CD4-positive, alpha-beta T cell (primary cell): ENCODE data around the gene ROCK2. TPM values are rescaled to one million over a fixed set of nuclear protein-coding genes. Genes with fewer than 3 reads are reported as not detected.

Source experiments
- ATAC-seq: fragments of 200-7000 bp; cut with Tn5 transposase; one replicate; pipeline ENCODE4 v1.10.0; 2022; ENCODE audit warnings: mild to moderate bottlenecking; ENCODE audit not compliant: poor library complexity
- CTCF ChIA-PET: fragments of 350-600 bp; sonication (Branson Sonifier 250); formaldehyde crosslinking; loops from one replicate; lab custom pipeline; 2021; ENCODE audit warnings: antibody characterized with exemption, inconsistent platforms; lab: Charles Lee
- POLR2A ChIA-PET: fragments of 350-600 bp; sonication (Branson Sonifier 250); formaldehyde crosslinking; loops from one replicate; lab custom pipeline; 2021; ENCODE audit warnings: antibody characterized with exemption, inconsistent platforms; lab: Charles Lee
- DNase-seq, 14 experiments: peaks; one replicate each; pipeline ENCODE4 v3.0.0-alpha.2; 2013 to 2020; ENCODE audit warnings: mixed read lengths in 2 of 14
- H3K27ac ChIP-seq, 2 donors: one replicate each; pipeline versions ENCODE4 v1.5.1 to v1.7.0; 2013; ENCODE audit warnings: low read length in 2 of 2, low read depth in 1 of 2, mild to moderate bottlenecking in 1 of 2
- H3K27me3 ChIP-seq, 2 experiments: 1 replicate in 1 of 2; 2 replicates in 1 of 2; pipeline versions ENCODE4 v1.6.1 to v1.7.0; 2013; ENCODE audit warnings: low read length in 2 of 2, control low read depth in 1 of 2, mild to moderate bottlenecking in 1 of 2, moderate library complexity in 1 of 2; ENCODE audit not compliant: insufficient read depth in 2 of 2, control insufficient read depth in 1 of 2
- H3K36me3 ChIP-seq: one replicate; pipeline ENCODE4 v1.6.1; 2013; ENCODE audit warnings: low read length, control low read depth; ENCODE audit not compliant: insufficient read depth
- H3K4me1 ChIP-seq: one replicate; pipeline ENCODE4 v1.6.1; 2013; ENCODE audit warnings: low read length, control low read depth; ENCODE audit not compliant: insufficient read depth
- H3K4me3 ChIP-seq: one replicate; pipeline ENCODE4 v1.5.1; 2013; ENCODE audit warnings: mild to moderate bottlenecking, low read length, moderate library complexity
- H3K9me3 ChIP-seq, 2 experiments: 1 replicate in 1 of 2; 2 replicates in 1 of 2; pipeline versions ENCODE4 v1.6.1 to v1.7.0; 2013; ENCODE audit warnings: low read length in 2 of 2, mild to moderate bottlenecking in 2 of 2, control low read depth in 1 of 2, moderate library complexity in 1 of 2; ENCODE audit not compliant: control insufficient read depth in 1 of 2, insufficient read depth in 1 of 2
- H3K27ac Mint-ChIP-seq: one replicate; pipeline ENCODE4 v1.8.0; 2020; ENCODE audit warnings: mixed read lengths
- H3K27me3 Mint-ChIP-seq: one replicate; pipeline ENCODE4 v1.8.0; 2021; ENCODE audit warnings: mixed read lengths
- H3K36me3 Mint-ChIP-seq: one replicate; pipeline ENCODE4 v1.8.0; 2021; ENCODE audit warnings: low read depth, mixed read lengths
- H3K4me1 Mint-ChIP-seq: one replicate; pipeline ENCODE4 v1.8.0; 2021; ENCODE audit warnings: low read depth, mixed read lengths
- H3K4me3 Mint-ChIP-seq: one replicate; pipeline ENCODE4 v1.8.0; 2020; ENCODE audit warnings: mild to moderate bottlenecking, mixed read lengths
- H3K9me3 Mint-ChIP-seq: one replicate; pipeline ENCODE4 v1.8.0; 2020; ENCODE audit warnings: mixed read lengths
- intact Hi-C, 2 experiments: fragments of 100-400 bp; cut with DNase I in 1 of 2; cut with micrococcal nuclease in 1 of 2; formaldehyde crosslinking; loops; one replicate each; pipeline versions ENCODE4 v1.15.1 to v1.9.0; 2023 to 2025; cut with DNase I, micrococcal nuclease
- total RNA-seq, 174 experiments: library from RNA in 2 of 174; stranded (reverse) in 2 of 174; gene quantifications; one replicate each; pipeline ENCODE4 v1.2.3 and lab custom pipeline; 2021 to 2026
- TF ChIP-seq, protein P1 (sequence below): fragments of 200-600 bp; IDR thresholded peaks from one replicate; pipeline ENCODE4 v1.8.0; 2022; ENCODE audit warnings: antibody characterized with exemption, mild to moderate bottlenecking

ROCK2 gene
- total RNA-seq, 2 experiments from 2014 or later, result 6.9 to 9.4 TPM

DNA sequence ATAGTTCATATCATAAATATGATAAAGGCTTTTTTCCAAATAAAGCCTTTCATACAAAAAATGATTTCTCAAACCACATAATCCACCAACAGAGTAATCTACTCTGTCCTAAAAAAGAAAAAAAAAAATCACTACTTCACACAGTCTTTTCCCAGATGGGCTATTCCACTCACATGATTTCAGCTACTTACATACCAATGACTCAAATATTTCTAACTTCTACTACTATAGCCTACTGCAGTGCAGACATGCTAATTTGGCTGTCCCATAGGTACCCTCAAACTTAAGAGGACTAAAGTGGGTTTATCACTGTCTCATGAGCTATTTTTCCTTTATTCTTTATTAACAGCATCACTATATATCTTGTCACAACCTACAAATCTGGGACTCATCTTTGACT, 131.8 kb downstream of the ROCK2 start:
- ChIA-PET POLR2A (no interaction called here), CTCF (interaction anchor here (1.1 kb wide), 1 partner anchor 16 kb away, joined by 3 read pairs; no protein-coding TSS in a partner anchor)
- no peak overlapping the region for H3K4me3 ChIP-seq
- no peaks in the 10 kb centered on the region for H3K9me3 Mint-ChIP-seq
- no peaks in the 10 kb centered on the region for H3K27me3 ChIP-seq
- TF ChIP-seq, protein P1, sequence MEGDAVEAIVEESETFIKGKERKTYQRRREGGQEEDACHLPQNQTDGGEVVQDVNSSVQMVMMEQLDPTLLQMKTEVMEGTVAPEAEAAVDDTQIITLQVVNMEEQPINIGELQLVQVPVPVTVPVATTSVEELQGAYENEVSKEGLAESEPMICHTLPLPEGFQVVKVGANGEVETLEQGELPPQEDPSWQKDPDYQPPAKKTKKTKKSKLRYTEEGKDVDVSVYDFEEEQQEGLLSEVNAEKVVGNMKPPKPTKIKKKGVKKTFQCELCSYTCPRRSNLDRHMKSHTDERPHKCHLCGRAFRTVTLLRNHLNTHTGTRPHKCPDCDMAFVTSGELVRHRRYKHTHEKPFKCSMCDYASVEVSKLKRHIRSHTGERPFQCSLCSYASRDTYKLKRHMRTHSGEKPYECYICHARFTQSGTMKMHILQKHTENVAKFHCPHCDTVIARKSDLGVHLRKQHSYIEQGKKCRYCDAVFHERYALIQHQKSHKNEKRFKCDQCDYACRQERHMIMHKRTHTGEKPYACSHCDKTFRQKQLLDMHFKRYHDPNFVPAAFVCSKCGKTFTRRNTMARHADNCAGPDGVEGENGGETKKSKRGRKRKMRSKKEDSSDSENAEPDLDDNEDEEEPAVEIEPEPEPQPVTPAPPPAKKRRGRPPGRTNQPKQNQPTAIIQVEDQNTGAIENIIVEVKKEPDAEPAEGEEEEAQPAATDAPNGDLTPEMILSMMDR, result no peak
- H3K27ac ChIP-seq, result no peak overlapping the region
- H3K36me3 ChIP-seq, result peaks cover 46% of the 10 kb centered on the region
- ATAC-seq (no peak), DNase-seq (no peak)
- H3K4me1 ChIP-seq, result no peaks in the 10 kb centered on the region
- intact Hi-C loops, result no loop called here
- H3K4me3 Mint-ChIP-seq, result no peak overlapping the region
- no peak overlapping the region for H3K27ac Mint-ChIP-seq
- H3K9me3 ChIP-seq, result no peaks in the 10 kb centered on the region
- peaks cover 76% of the 10 kb centered on the region for H3K36me3 Mint-ChIP-seq
- H3K27me3 Mint-ChIP-seq, result no peaks in the 10 kb centered on the region
- H3K4me1 Mint-ChIP-seq, result no peaks in the 10 kb centered on the region

DNA sequence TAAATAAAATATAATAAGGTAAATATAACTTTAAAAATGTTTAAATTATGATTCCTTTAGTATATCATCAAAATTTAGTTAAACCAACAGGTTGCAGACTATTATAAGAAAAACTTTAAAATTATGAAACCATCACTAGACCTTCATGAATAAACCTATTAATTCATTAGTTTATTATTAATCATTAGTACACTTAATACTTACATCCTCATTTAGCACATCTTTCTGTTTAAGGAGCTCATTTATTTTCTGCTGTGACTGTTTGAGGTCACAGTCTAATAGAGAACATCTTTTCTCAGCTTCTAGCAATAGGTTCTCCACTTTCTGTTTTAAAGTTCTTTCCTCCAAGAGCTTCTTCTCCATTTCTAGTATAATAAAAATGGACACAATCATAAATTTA, 136.4 kb downstream of the ROCK2 start:
- POLR2A ChIA-PET, result interaction anchor here (1.5 kb wide), 1 partner anchor 135 kb away, joined by 5 read pairs; no protein-coding TSS in a partner anchor
- H3K27me3 ChIP-seq, result no peaks in the 10 kb centered on the region
- Mint-ChIP-seq H3K36me3 (peaks cover 53% of the 10 kb centered on the region), H3K4me1 (no peaks in the 10 kb centered on the region), H3K27ac (no peak overlapping the region), H3K27me3 (no peaks in the 10 kb centered on the region), H3K9me3 (no peaks in the 10 kb centered on the region), H3K4me3 (no peak overlapping the region)
- no peaks in the 10 kb centered on the region for H3K9me3 ChIP-seq
- H3K4me3 ChIP-seq, result no peak overlapping the region
- H3K27ac ChIP-seq, result no peak overlapping the region
- ATAC-seq (no peak), DNase-seq (no peak)
- intact Hi-C loops, result no loop called here
- TF ChIP-seq, protein P1, result no peak
- CTCF ChIA-PET, result no interaction called here
- peaks cover 16% of the 10 kb centered on the region for H3K36me3 ChIP-seq
- no peaks in the 10 kb centered on the region for H3K4me1 ChIP-seq

DNA sequence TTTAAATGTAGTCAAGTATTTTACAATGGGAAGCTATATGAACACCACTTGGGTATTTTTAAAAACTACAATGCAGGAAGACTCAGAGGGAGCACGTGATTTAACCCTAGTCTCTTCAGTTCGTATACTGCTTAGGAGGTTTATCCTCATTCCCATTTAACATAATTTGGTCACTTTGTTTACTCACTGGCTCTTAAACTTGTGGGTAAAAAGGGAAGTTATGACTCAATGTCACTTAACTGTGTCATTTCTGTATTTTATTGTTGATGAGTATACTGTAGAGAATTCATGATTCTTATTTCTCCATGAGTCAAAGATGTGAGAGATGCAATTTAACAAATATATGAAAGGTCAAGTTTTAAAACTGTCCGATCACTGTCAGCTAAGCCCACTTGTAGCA, 141.0 kb downstream of the ROCK2 start:
- POLR2A ChIA-PET, result no interaction called here
- H3K4me3 Mint-ChIP-seq, result no peak overlapping the region
- no peaks in the 10 kb centered on the region for H3K27me3 ChIP-seq
- no peaks in the 10 kb centered on the region for H3K27me3 Mint-ChIP-seq
- H3K4me3 ChIP-seq, result no peak overlapping the region
- intact Hi-C loops, result no loop called here
- CTCF ChIA-PET, result interaction anchor here (0.8 to 1.3 kb wide), 2 partner anchors 70 to 262 kb away, joined by 3 to 4 read pairs; a partner anchor contains a TSS
- no peak overlapping the region for H3K27ac ChIP-seq
- ATAC-seq (no peak), DNase-seq (peak in 3 of 14 experiments; percentile 3 to 52 (median 34))
- no peaks in the 10 kb centered on the region for H3K9me3 Mint-ChIP-seq
- H3K4me1 Mint-ChIP-seq, result no peaks in the 10 kb centered on the region
- H3K36me3 ChIP-seq, result peaks cover 19% of the 10 kb centered on the region
- no peaks in the 10 kb centered on the region for H3K9me3 ChIP-seq
- H3K36me3 Mint-ChIP-seq, result peaks cover 55% of the 10 kb centered on the region
- H3K27ac Mint-ChIP-seq, result no peak overlapping the region
- H3K4me1 ChIP-seq, result no peaks in the 10 kb centered on the region
- TF ChIP-seq, protein P1, result no peak
